NT2/D1 (cell line): Measurements from ENCODE around the gene TAGAP.

ENCODE experiments used
- YY1 ChIP-seq: IDR thresholded peaks from 2 replicates; pipeline ENCODE4 v1.6.1; 2011; ENCODE audit not compliant: insufficient read length, insufficient read depth
- ZNF274 ChIP-seq: IDR thresholded peaks from 2 replicates; pipeline ENCODE4 v1.6.1; 2011; ENCODE audit warnings: mild to moderate bottlenecking, low read depth, low read length

DNA sequence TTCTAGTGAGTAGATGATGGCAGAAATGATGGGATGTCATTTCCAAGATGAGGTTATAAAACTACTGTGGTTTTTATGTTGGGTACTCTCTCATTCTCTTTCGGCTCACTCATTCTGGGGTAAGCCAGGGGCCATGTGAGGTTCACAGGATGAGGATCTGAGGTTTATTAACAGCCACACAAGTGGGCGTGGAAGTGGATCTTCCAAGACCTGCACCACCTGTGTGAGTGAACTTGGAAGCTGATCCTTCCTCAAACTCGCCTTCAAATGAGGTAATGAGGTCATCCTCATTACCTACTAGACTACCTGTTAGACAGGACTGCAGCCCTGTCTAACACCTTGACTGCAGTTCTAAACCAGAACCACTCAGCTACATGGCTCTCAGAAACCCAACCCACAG is 45.1 kb upstream of the TAGAP start:
- TF ChIP-seq ZNF274 (no peak), YY1 (no peak)
